WTC11 (cell line): ENCODE measurements around the gene ECE1.

Experiments used
- ELF4 ChIP-seq: sonication (generic); formaldehyde crosslinking; IDR thresholded peaks from 2 replicates; pipeline ENCODE4 v1.8.1; 2022; ENCODE audit warnings: low read depth, mild to moderate bottlenecking, moderate library complexity, missing genetic modification reagents
- SP1 ChIP-seq: sonication (generic); formaldehyde crosslinking; conservative IDR thresholded peaks from 2 replicates; pipeline ENCODE4 v1.8.1; 2022; ENCODE audit warnings: missing genetic modification reagents
- TEAD4 ChIP-seq: sonication (generic); formaldehyde crosslinking; IDR thresholded peaks from 2 replicates; pipeline ENCODE4 v1.8.0; 2022; ENCODE audit warnings: mild to moderate bottlenecking, missing genetic modification reagents
- TF ChIP-seq, protein P1 (sequence below): sonication (generic); formaldehyde crosslinking; IDR thresholded peaks from 2 replicates; pipeline ENCODE4 v1.8.1; 2022; ENCODE audit warnings: low read depth, mild to moderate bottlenecking, moderate library complexity, missing genetic modification reagents, borderline replicate concordance
- TF ChIP-seq, protein P2 (sequence below): sonication (generic); formaldehyde crosslinking; IDR thresholded peaks from 2 replicates; pipeline ENCODE4 v1.8.0; 2022; ENCODE audit warnings: mild to moderate bottlenecking, missing genetic modification reagents

DNA sequence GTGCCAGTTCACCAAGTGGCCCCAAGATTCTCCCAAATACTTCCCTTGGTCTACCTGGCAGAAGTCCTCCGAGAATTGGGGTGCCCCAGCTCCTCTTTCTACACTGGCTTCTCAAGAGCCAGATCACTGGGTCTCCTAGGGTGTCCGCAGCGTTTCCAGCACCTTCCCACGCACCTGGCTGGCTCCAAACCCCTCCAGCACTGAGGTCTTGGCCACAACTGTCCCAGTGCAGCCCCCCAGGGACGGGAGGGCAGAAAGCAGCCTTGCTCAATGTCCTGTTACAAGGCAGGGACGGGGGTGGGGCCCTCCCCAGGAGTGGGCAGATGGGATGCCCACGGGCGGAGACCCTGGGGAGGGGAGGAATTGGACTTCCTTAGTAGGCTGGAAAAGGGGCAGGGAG, 1.1 kb downstream of the ECE1 start:
- TF ChIP-seq TEAD4 (CRISPR knock-in tag) (no peak), SP1 (CRISPR knock-in tag) (no peak), ELF4 (CRISPR knock-in tag) (no peak)
- TF ChIP-seq, protein P1, sequence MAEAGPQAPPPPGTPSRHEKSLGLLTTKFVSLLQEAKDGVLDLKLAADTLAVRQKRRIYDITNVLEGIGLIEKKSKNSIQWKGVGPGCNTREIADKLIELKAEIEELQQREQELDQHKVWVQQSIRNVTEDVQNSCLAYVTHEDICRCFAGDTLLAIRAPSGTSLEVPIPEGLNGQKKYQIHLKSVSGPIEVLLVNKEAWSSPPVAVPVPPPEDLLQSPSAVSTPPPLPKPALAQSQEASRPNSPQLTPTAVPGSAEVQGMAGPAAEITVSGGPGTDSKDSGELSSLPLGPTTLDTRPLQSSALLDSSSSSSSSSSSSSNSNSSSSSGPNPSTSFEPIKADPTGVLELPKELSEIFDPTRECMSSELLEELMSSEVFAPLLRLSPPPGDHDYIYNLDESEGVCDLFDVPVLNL, result no peak
- TF ChIP-seq, protein P2, sequence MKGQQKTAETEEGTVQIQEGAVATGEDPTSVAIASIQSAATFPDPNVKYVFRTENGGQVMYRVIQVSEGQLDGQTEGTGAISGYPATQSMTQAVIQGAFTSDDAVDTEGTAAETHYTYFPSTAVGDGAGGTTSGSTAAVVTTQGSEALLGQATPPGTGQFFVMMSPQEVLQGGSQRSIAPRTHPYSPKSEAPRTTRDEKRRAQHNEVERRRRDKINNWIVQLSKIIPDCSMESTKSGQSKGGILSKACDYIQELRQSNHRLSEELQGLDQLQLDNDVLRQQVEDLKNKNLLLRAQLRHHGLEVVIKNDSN (CRISPR knock-in tag), result no peak
